Epithelial cell of proximal tubule (primary cell): Measurements from ENCODE around the gene CXCL6. TPM values are rescaled to one million over a fixed set of nuclear protein-coding genes. Genes with fewer than 3 reads are reported as not detected.

Experiments used
- DNase-seq: peaks from one replicate; pipeline ENCODE4 v3.0.0-alpha.2; 2011; ENCODE audit warnings: low read depth
- H3K4me3 ChIP-seq: 2 replicates; pipeline ENCODE4 v1.5.1; 2011; ENCODE audit warnings: low read depth, mild to moderate bottlenecking, low read length
- CTCF ChIP-seq: conservative IDR thresholded peaks from 2 replicates; pipeline ENCODE4 v1.5.1; 2012; ENCODE audit warnings: low read depth, mild to moderate bottlenecking, low read length
- total RNA-seq: library from RNA; depleted of rRNA; stranded (reverse); fragments of >200 nt; gene quantifications from 2 replicates; pipeline ENCODE4 v1.2.3, GENCODE V29; 2015

Gene CXCL6
- total RNA-seq, 1 donor from 2014 or later: 17.1 TPM

GRCh38 chr4:73883306-73883705, 46.8 kb downstream of the CXCL6 start:
- TF ChIP-seq CTCF: no peak
- H3K4me3 ChIP-seq: no peak overlapping the region
- no peak for DNase-seq

- DNase-seq: no peak
- TF ChIP-seq CTCF: no peak
- H3K4me3 ChIP-seq: no peak overlapping the region
Measured at GRCh38 chr4:73885574-73886267, 49.2 kb downstream of the CXCL6 start.

Other genes starting within 250 kb of the CXCL6 start
- gene RASSF6, start 216.2 kb upstream of the CXCL6 start, total RNA-seq: 2.8 and 5.9 TPM in 2 replicates
- gene CXCL8, start 96.1 kb upstream of the CXCL6 start, total RNA-seq: 24.9 and 31.4 TPM in 2 replicates
- not detected in 2 replicates for gene PF4V1, start 16.6 kb downstream of the CXCL6 start, total RNA-seq
- gene CXCL1, start 32.7 kb downstream of the CXCL6 start, total RNA-seq: 100 and 158 TPM in 2 replicates
- gene PF4, start 145.3 kb downstream of the CXCL6 start, total RNA-seq: 0.23 TPM in 1 of 2 replicates, not detected in the other
- not detected in 2 replicates for gene PPBP, start 151.5 kb downstream of the CXCL6 start, total RNA-seq
- gene CXCL5, start 162.0 kb downstream of the CXCL6 start, total RNA-seq: 32.3 and 79.5 TPM in 2 replicates
- gene CXCL3, start 202.0 kb downstream of the CXCL6 start, total RNA-seq: 4.8 and 6.6 TPM in 2 replicates